HepG2 (cell line): ENCODE measurements around the gene TRIM22. TPM values are rescaled to one million over a fixed set of nuclear protein-coding genes. Genes with fewer than 3 reads are reported as not detected.

Experiments used
- ATAC-seq: fragments of 200-7000 bp; cut with Tn5 transposase; 3 replicates; pipeline ENCODE4 v1.9.1; 2020; ENCODE audit warnings: mild to moderate bottlenecking, moderate library complexity
- BruUV-seq: library from RNA; stranded (reverse); fragments of 400-500 nt; replicated peaks from 2 replicates; lab custom pipeline; 2021; lab: Mats Ljungman, UMichigan
- CTCF ChIA-PET: fragments of 300-600 bp; formaldehyde crosslinking; extraction: SDS; loops from one replicate; lab custom pipeline; 2021; ENCODE audit warnings: low total read pairs, inconsistent platforms, low intra/inter-chr PET ratio; lab: Yijun Ruan, JAX
- POLR2A ChIA-PET: fragments of 350-600 bp; sonication (Branson Sonifier 250); formaldehyde crosslinking; loops from one replicate; lab custom pipeline; 2020; ENCODE audit warnings: antibody characterized with exemption, inconsistent platforms; lab: Yijun Ruan, JAX
- DNase-seq: peaks from one replicate; pipeline ENCODE4 v3.0.0-alpha.2; 2015; ENCODE audit warnings: low spot score
- FAIRE-seq: peaks from 3 replicates; lab custom pipeline; 2011; peaks lifted over from hg19 to GRCh38; lab: Jason Lieb, UNC
- H2AFZ ChIP-seq: one replicate; pipeline ENCODE4 v1.6.1; 2011; ENCODE audit warnings: low read length, inconsistent platforms
- H3K27ac ChIP-seq: fragments of 300-600 bp; 3 replicates; pipeline ENCODE4 v1.8.0; 2011; ENCODE audit warnings: mixed run types, mild to moderate bottlenecking, mixed read lengths, low read length, inconsistent platforms; ENCODE audit not compliant: insufficient read depth; ENCODE audit errors: extremely low read length
- H3K27me3 ChIP-seq, 2 experiments: fragments of 200-600 bp in 1 of 2; 2 replicates in 1 of 2; 3 replicates in 1 of 2; pipeline versions ENCODE4 v1.6.0 to v1.8.0; 2011; ENCODE audit warnings: low read length in 2 of 2, mild to moderate bottlenecking in 2 of 2, moderate library complexity in 2 of 2, inconsistent platforms in 1 of 2; ENCODE audit not compliant: insufficient read depth in 2 of 2, control insufficient read depth in 1 of 2
- H3K36me3 ChIP-seq, 2 experiments: fragments of 200-600 bp in 1 of 2; replicated peaks in 1 of 2; 2 replicates in 1 of 2; 3 replicates in 1 of 2; pipeline versions ENCODE4 v1.5.1 to v1.8.0; 2011; ENCODE audit warnings: low read length in 2 of 2, inconsistent platforms in 1 of 2; ENCODE audit not compliant: insufficient read depth in 2 of 2, control insufficient read depth in 1 of 2
- H3K4me1 ChIP-seq: 2 replicates; pipeline ENCODE4 v1.5.1; 2012; ENCODE audit warnings: low read length, inconsistent platforms; ENCODE audit not compliant: insufficient read depth
- H3K4me2 ChIP-seq: 2 replicates; pipeline ENCODE4 v1.6.0; 2011; ENCODE audit warnings: low read depth, low read length, inconsistent platforms
- H3K4me3 ChIP-seq, 3 experiments: fragments of 200-600 bp in 1 of 3; sonication (generic), shearing (Covaris generic) in 1 of 3; replicated peaks in 1 of 3; 2 replicates each; pipeline ENCODE4 v1.5.1; 2011 to 2016; ENCODE audit warnings: low read length in 3 of 3, inconsistent platforms in 2 of 3, low read depth in 2 of 3, mild to moderate bottlenecking in 2 of 3, control low read depth in 1 of 3, mixed read lengths in 1 of 3; ENCODE audit not compliant: insufficient read depth in 1 of 3
- H3K79me2 ChIP-seq: one replicate; pipeline ENCODE4 v1.6.1; 2011; ENCODE audit warnings: low read length, inconsistent platforms; ENCODE audit not compliant: insufficient read depth
- H3K9ac ChIP-seq: 2 replicates; pipeline ENCODE4 v1.6.0; 2011; ENCODE audit warnings: mild to moderate bottlenecking, low read depth, low read length, inconsistent platforms; ENCODE audit not compliant: insufficient read depth
- H3K9me3 ChIP-seq: 2 replicates; pipeline ENCODE4 v1.5.1; 2012; ENCODE audit warnings: mild to moderate bottlenecking, low read length
- H4K20me1 ChIP-seq: 2 replicates; pipeline ENCODE4 v1.6.0; 2011; ENCODE audit warnings: inconsistent platforms, mild to moderate bottlenecking, low read length, moderate library complexity; ENCODE audit not compliant: insufficient read depth
- DBP ChIP-seq: sonication (generic); formaldehyde crosslinking; IDR thresholded peaks from 2 replicates; pipeline ENCODE4 v1.4.0; 2020; ENCODE audit warnings: missing genetic modification reagents; ENCODE audit errors: not compliant biosample characterization
- DZIP1 ChIP-seq: sonication (generic); formaldehyde crosslinking; IDR thresholded peaks from 2 replicates; pipeline ENCODE4 v1.5.0; 2020; ENCODE audit warnings: mild to moderate bottlenecking, missing genetic modification reagents
- ERF ChIP-seq: IDR thresholded peaks from 2 replicates; pipeline ENCODE4 v1.6.1; 2018; ENCODE audit warnings: missing biosample characterization, missing genetic modification reagents
- FIP1L1 ChIP-seq: fragments of 200-400 bp; formaldehyde crosslinking; IDR thresholded peaks from 2 replicates; pipeline ENCODE4 v1.6.1; 2018; ENCODE audit warnings: low read depth, mild to moderate bottlenecking, low read length, moderate library complexity, borderline replicate concordance; ENCODE audit not compliant: insufficient read depth
- MEIS2 ChIP-seq: sonication (generic); formaldehyde crosslinking; IDR thresholded peaks from 2 replicates; pipeline ENCODE4 v1.9.0; 2021; ENCODE audit warnings: mild to moderate bottlenecking, missing genetic modification reagents
- SALL1 ChIP-seq: sonication (generic); formaldehyde crosslinking; IDR thresholded peaks from 2 replicates; pipeline ENCODE4 v1.8.0; 2022; ENCODE audit warnings: mild to moderate bottlenecking, missing genetic modification reagents
- SAP130 ChIP-seq: IDR thresholded peaks from 2 replicates; pipeline ENCODE4 v1.6.1; 2016; ENCODE audit warnings: low read depth
- ZBTB46 ChIP-seq: sonication (generic); formaldehyde crosslinking; IDR thresholded peaks from 2 replicates; pipeline ENCODE4 v1.4.0; 2020; ENCODE audit warnings: mild to moderate bottlenecking, missing genetic modification reagents, borderline replicate concordance
- ZMYM3 ChIP-seq: sonication (generic); formaldehyde crosslinking; IDR thresholded peaks from 2 replicates; pipeline ENCODE4 v1.5.1; 2020; ENCODE audit warnings: mild to moderate bottlenecking, missing genetic modification reagents
- ZNF460 ChIP-seq: sonication (generic); formaldehyde crosslinking; IDR thresholded peaks from 2 replicates; pipeline ENCODE4 v1.5.1; 2020; ENCODE audit warnings: missing genetic modification reagents, mild to moderate bottlenecking, borderline replicate concordance
- ZNF709 ChIP-seq: sonication (generic); formaldehyde crosslinking; IDR thresholded peaks from 2 replicates; pipeline ENCODE4 v1.5.0; 2020; ENCODE audit warnings: mild to moderate bottlenecking, missing genetic modification reagents
- ZNF891 ChIP-seq: sonication (generic); formaldehyde crosslinking; IDR thresholded peaks from 2 replicates; pipeline ENCODE4 v1.5.0; 2020; ENCODE audit warnings: mild to moderate bottlenecking, missing genetic modification reagents
- whole genome bisulfite sequencing: methylation state at CpG from one replicate; pipeline ENCODE4 v1.1.6; 2017; ENCODE audit warnings: low lambda C conversion rate; 5-methylcytosine and 5-hydroxymethylcytosine counted together
- in situ Hi-C: cut with HindIII; loops from 2 replicates; pipeline ENCODE4 v1.10.0; 2017; ENCODE audit warnings: low pct_unique_long_range_greater_than_20kb; ENCODE audit not compliant: extremely low pct_ligation_motif_present
- intact Hi-C: fragments of 100-400 bp; cut with micrococcal nuclease; formaldehyde crosslinking; loops from one replicate; pipeline ENCODE4 v1.10.0; 2022; ENCODE audit not compliant: unreplicated experiment
- polyA plus RNA-seq, 8 experiments: library from polyadenylated mRNA; depleted of rRNA in 3 of 8; stranded (reverse) in 7 of 8; unstranded in 1 of 8; fragments of >200 nt; fragmentation: Illumina TruSeq in 4 of 8; extraction: Trizol in 4 of 8; gene quantifications; 2 replicates each; pipeline versions ENCODE4 v1.2.1 to v1.2.3, GENCODE V29; 2011 to 2016; ENCODE audit warnings: low read depth in 4 of 8, missing spikeins in 1 of 8, mixed read lengths in 1 of 8; ENCODE audit not compliant: insufficient read depth in 1 of 8
- total RNA-seq, 5 experiments: library from RNA; depleted of rRNA; stranded (reverse); fragments of >200 nt; fragmentation: Illumina TruSeq; extraction: Trizol; gene quantifications; 2 replicates each; pipeline ENCODE4 v1.2.3, GENCODE V29; 2016; ENCODE audit warnings: low read depth in 1 of 5

Gene TRIM22
- total and polyA plus RNA-seq, 2 of the 13 experiments (the other 11 are each of a cell fraction or from before 2014, with no cell fraction given): 2.4 to 3.2 TPM

GRCh38 chr11:5719703-5720495, 30.3 kb downstream of the TRIM22 start:
- no peaks in the 10 kb centered on the region for H3K9me3 ChIP-seq
- no peak overlapping the region for H3K9ac ChIP-seq
- 31% methylated on average over 3 of the region's 3 CpGs for WGBS
- H3K4me1 ChIP-seq: peaks cover 9% of the 10 kb centered on the region
- DNase-seq (no peak), ATAC-seq (no peak), FAIRE-seq (no peak)
- no peaks in the 10 kb centered on the region for H3K36me3 ChIP-seq
- H3K79me2 ChIP-seq: no peaks in the 10 kb centered on the region
- TF ChIP-seq MEIS2 (CRISPR knock-in tag) (no peak), FIP1L1 (no peak), ZNF460 (CRISPR knock-in tag) (no peak), ZMYM3 (no peak), DBP (CRISPR knock-in tag) (no peak), ZBTB46 (CRISPR knock-in tag) (no peak), SALL1 (CRISPR knock-in tag) (no peak), ZNF709 (no peak), ZNF891 (CRISPR knock-in tag) (no peak), DZIP1 (no peak), ERF (CRISPR knock-in tag) (no peak), SAP130 (CRISPR knock-in tag) (no peak)
- no TSS peak for BruUV-seq
- H3K4me3 ChIP-seq: no peak overlapping the region
- CTCF ChIA-PET: no interaction called here
- no peaks in the 10 kb centered on the region for H4K20me1 ChIP-seq
- H3K4me2 ChIP-seq: no peak overlapping the region
- intact Hi-C loops (no loop called here), in situ Hi-C loops (no loop called here)
- H3K27me3 ChIP-seq: no peaks in the 10 kb centered on the region
- POLR2A ChIA-PET: no interaction called here
- H3K27ac ChIP-seq: no peak overlapping the region
- H2AFZ ChIP-seq: no peak overlapping the region
